ENCODE results near the gene FOXP2. TPM values are rescaled to one million over a fixed set of nuclear protein-coding genes. Genes with fewer than 3 reads are reported as not detected.
"Not testable (repeated sequence)": the region's sequence is repeated elsewhere in the genome, so short reads cannot be mapped to it uniquely, and the experiment has no call there.

FOXP2 gene
- total RNA-seq, 6 experiments from 2014 or later: 0.02 to 0.41 (median 0.20) TPM

DNA sequence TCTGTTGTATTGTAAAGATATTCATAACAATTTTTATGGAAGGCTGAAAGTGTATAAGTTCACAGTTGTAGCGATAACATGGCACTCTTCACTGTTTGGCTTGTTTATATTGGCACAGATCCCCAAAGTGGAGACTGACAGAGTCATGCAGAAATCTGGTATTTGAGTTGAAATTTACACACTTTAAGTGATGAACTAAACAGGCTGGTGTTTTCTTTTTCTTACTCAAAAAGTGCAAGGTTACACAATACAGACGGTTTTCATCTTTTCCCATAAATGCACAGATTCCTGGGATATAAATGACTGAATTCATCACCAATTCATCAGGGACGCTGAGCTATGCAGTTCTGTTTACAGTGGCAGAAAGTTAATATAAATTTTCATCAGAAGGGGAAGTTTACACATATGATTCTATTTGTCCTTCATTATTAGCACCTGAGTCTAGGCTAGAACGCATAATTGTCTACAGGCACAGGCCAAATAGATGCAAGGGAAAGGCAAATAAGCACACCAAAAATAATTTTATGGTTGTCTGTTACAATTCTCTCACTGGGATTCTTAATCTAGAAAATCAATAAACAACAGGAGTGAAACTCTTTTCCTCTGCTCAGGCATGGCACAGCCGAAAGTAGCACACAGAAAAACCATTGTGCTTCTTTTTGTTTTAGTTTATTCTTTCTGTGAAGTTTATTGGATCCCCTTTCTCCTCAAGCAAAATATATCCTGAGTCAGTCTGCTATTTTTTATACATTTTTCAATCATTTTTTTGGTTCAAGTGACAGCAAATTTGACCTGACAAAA lies 88.0 kb downstream of the FOXP2 start:
- Mint-ChIP-seq H3K4me3 (no peak overlapping the region), H3K9me3 (no peaks in the 10 kb centered on the region), H3K4me1 (ENCODE audit: low read depth) (no peaks in the 10 kb centered on the region), H3K27ac (no peak overlapping the region), H3K36me3 (ENCODE audit: low read depth) (no peaks in the 10 kb centered on the region), H3K27me3 (ENCODE audit: insufficient read depth) (no peaks in the 10 kb centered on the region)
- no peak for DNase-seq
- no peak for TF ChIP-seq CTCF (IDR thresholded peaks at IDR 0.05)

DNA sequence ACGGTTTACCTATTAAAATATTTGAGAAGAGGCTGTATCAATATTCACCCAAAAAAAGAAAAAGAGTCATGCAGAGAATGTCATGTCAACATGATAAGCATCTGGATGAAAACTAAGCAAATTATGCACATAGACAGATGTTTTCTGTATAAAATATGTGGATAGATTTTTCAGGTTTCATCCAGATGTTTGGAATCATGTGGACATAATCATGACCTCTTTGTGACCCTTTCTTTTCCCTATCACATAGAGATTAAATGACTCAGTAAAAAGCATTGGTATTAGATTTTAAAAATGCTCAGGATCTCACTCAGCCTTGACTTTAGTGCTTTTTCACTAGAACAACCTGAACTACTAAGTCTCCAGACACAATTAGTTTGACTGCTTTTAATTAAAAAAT lies 90.0 kb downstream of the FOXP2 start:
- Mint-ChIP-seq H3K36me3 (ENCODE audit: low read depth) (no peaks in the 10 kb centered on the region), H3K27ac (no peak overlapping the region), H3K27me3 (ENCODE audit: insufficient read depth) (no peaks in the 10 kb centered on the region), H3K4me1 (ENCODE audit: low read depth) (no peaks in the 10 kb centered on the region), H3K4me3 (no peak overlapping the region), H3K9me3 (no peaks in the 10 kb centered on the region)
- DNase-seq: no peak
- no peak for TF ChIP-seq CTCF (IDR thresholded peaks at IDR 0.05)

DNA sequence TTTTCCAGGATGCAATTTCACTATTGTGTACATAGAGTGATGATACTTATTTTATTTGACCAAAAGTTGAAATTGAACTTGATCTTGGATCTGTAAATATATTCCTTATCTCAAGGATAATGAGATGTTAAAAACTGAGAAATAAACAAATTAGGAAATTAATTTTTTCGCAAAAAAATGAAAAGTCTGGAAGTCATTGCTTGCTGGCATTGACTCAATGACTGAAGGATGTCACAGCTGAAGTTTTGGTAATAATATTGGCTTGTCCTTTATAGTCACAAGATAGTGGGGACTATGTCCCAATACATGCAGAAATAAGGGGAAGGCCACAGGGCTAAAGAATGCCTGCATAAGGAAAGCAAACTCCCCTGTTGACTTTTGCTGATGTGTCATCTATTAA lies 92.8 kb downstream of the FOXP2 start:
- Mint-ChIP-seq H3K4me3 (no peak overlapping the region), H3K27ac (no peak overlapping the region), H3K36me3 (ENCODE audit: low read depth) (no peaks in the 10 kb centered on the region), H3K27me3 (ENCODE audit: insufficient read depth) (no peaks in the 10 kb centered on the region), H3K9me3 (no peaks in the 10 kb centered on the region; the same call in 1 of the 2 replicates), H3K4me1 (ENCODE audit: low read depth) (no peaks in the 10 kb centered on the region)
- no peak for TF ChIP-seq CTCF (IDR thresholded peaks at IDR 0.05)
- DNase-seq: no peak

DNA sequence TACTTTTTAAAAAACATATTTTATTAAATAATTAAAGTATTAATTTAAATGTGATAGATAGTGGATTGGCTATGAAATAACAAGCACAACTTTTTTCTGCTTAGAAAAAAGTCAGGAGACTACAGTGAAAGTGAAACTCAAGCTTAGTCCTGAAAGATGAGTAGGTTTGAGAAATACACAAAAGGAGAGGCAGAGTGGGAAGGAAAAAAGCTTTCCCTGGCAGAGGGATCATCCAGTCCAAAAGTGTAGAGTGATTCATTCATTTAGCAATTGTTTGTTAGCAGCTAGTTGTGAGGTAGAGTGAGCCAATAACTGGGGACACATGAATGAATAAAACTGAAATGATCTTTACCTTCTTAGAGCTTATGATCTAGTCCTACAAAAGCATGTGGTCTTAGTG lies 93.5 kb downstream of the FOXP2 start:
- Mint-ChIP-seq H3K27me3 (ENCODE audit: insufficient read depth) (no peaks in the 10 kb centered on the region), H3K27ac (no peak overlapping the region), H3K4me3 (no peak overlapping the region), H3K9me3 (no peaks in the 10 kb centered on the region; the same call in 1 of the 2 replicates), H3K4me1 (ENCODE audit: low read depth) (no peaks in the 10 kb centered on the region), H3K36me3 (ENCODE audit: low read depth) (no peaks in the 10 kb centered on the region)
- no peak for DNase-seq
- TF ChIP-seq CTCF (IDR thresholded peaks at IDR 0.05): no peak

DNA sequence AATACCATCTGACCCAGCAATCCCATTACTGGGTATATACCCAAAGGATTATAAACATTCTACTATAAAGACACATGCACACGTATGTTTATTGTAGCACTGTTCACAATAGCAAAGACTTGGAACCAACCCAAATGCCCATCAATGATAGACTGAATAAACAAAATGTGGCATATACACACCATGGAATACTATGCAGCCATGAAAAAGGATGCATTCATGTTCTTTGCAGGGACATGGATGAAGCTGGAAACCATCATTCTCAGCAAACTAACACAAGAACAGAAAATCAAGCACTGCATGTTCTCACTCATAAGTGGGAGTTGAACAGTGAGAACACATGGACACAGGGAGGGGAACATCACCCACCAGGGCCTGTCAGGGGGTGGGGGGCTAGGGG lies 96.2 kb downstream of the FOXP2 start:
- not testable (repeated sequence) for H3K27ac Mint-ChIP-seq; H3K27me3 Mint-ChIP-seq (ENCODE audit: insufficient read depth); H3K9me3 Mint-ChIP-seq; H3K36me3 Mint-ChIP-seq (ENCODE audit: low read depth); H3K4me3 Mint-ChIP-seq; DNase-seq; H3K4me1 Mint-ChIP-seq (ENCODE audit: low read depth)

DNA sequence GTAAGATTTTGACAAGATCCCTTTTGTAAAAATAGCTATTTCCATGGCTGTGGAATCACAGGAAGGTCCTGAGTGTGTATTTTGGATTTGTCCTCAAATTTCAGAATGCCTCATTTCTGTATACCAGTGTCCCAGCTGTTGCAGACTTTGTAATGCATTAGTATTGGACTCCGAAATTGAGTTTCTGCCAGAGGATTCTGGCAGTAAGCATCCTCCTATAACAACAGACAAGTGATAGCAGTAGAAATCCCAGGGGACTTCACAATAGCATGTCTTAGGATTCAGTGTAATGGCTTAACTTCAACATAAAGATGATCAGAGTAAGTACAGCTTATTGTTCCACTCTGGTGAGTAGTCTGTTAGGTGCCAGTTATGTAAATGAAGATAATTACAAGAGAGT lies 104.6 kb downstream of the FOXP2 start:
- Mint-ChIP-seq H3K4me3 (no peak overlapping the region), H3K27me3 (ENCODE audit: insufficient read depth) (no peaks in the 10 kb centered on the region), H3K36me3 (ENCODE audit: low read depth) (no peaks in the 10 kb centered on the region), H3K27ac (no peak overlapping the region), H3K4me1 (ENCODE audit: low read depth) (no peaks in the 10 kb centered on the region), H3K9me3 (peaks cover 11% of the 10 kb centered on the region)
- TF ChIP-seq CTCF (IDR thresholded peaks at IDR 0.05): no peak
- no peak for DNase-seq
